Gastrocnemius medialis (tissue), 4 donors: Measurements from ENCODE around the gene GPAM.

Experiments
- POLR2A ChIP-seq, 2 donors: fragments of 450-650 bp; IDR thresholded peaks; one replicate each; pipeline ENCODE4 v1.6.1; 2017; ENCODE audit warnings: antibody characterized with exemption in 2 of 2, mild to moderate bottlenecking in 2 of 2, moderate library complexity in 2 of 2
- TF ChIP-seq, protein P1 (sequence below), 5 experiments: fragments of 450-650 bp in 3 of 5; fragments of 200-600 bp in 2 of 5; sonication (generic) in 2 of 5; IDR thresholded peaks in 4 of 5; conservative IDR thresholded peaks in 1 of 5; 1 replicate in 4 of 5; 2 replicates in 1 of 5; pipeline ENCODE4 v1.5.1; 2016 to 2019; ENCODE audit warnings: antibody characterized with exemption in 5 of 5, mild to moderate bottlenecking in 3 of 5, moderate library complexity in 3 of 5

- TF ChIP-seq, protein P1, sequence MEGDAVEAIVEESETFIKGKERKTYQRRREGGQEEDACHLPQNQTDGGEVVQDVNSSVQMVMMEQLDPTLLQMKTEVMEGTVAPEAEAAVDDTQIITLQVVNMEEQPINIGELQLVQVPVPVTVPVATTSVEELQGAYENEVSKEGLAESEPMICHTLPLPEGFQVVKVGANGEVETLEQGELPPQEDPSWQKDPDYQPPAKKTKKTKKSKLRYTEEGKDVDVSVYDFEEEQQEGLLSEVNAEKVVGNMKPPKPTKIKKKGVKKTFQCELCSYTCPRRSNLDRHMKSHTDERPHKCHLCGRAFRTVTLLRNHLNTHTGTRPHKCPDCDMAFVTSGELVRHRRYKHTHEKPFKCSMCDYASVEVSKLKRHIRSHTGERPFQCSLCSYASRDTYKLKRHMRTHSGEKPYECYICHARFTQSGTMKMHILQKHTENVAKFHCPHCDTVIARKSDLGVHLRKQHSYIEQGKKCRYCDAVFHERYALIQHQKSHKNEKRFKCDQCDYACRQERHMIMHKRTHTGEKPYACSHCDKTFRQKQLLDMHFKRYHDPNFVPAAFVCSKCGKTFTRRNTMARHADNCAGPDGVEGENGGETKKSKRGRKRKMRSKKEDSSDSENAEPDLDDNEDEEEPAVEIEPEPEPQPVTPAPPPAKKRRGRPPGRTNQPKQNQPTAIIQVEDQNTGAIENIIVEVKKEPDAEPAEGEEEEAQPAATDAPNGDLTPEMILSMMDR (IDR thresholded peaks at IDR 0.05 in 4 of 5, conservative IDR thresholded peaks at IDR 0.05 in 1 of 5): no peak
- no peak for TF ChIP-seq POLR2A (IDR thresholded peaks at IDR 0.05)
Measured at GRCh38 chr10:112175409-112175808, 8.2 kb downstream of the GPAM start.
